ENCODE measurements around the gene VAV3. TPM values are rescaled to one million over a fixed set of nuclear protein-coding genes. Genes with fewer than 3 reads are reported as not detected.

The VAV3 gene
- total RNA-seq, 4 donors from 2014 or later, result 117 to 239 (median 135) TPM

- Histone ChIP-seq H3K36me3 (no peaks in the 10 kb centered on the region), H3K27ac (no peak overlapping the region), H3K4me1 (no peaks in the 10 kb centered on the region), H3K27me3 (no peaks in the 10 kb centered on the region), H3K4me3 (no peak overlapping the region), H3K9me3 (no peaks in the 10 kb centered on the region)
- DNase-seq (ENCODE audit: low spot score in 2 of 2), result no peak
- 84% methylated on average over 2 of the region's 2 CpGs for WGBS
- TF ChIP-seq CTCF (IDR thresholded peaks at IDR 0.05), result no peak
- no peak for TF ChIP-seq POLR2A (IDR thresholded peaks at IDR 0.05)
- no peak for TF ChIP-seq EP300 (IDR thresholded peaks at IDR 0.05)
- TF ChIP-seq POLR2AphosphoS5 (IDR thresholded peaks at IDR 0.05), result no peak
Observed at GRCh38 chr1:107833061-107833460, 131.9 kb downstream of the VAV3 start.

GRCh38 chr1:107831921-107832320 is 133.1 kb downstream of the VAV3 start:
- WGBS, result 83% methylated on average over 2 of the region's 2 CpGs
- no peak for DNase-seq (ENCODE audit: low spot score in 2 of 2)
- Histone ChIP-seq H3K4me3 (no peak overlapping the region), H3K36me3 (no peaks in the 10 kb centered on the region), H3K27ac (no peak overlapping the region), H3K4me1 (no peaks in the 10 kb centered on the region), H3K9me3 (no peaks in the 10 kb centered on the region), H3K27me3 (no peaks in the 10 kb centered on the region)
- TF ChIP-seq CTCF (IDR thresholded peaks at IDR 0.05) (no peak), POLR2AphosphoS5 (IDR thresholded peaks at IDR 0.05) (no peak), POLR2A (IDR thresholded peaks at IDR 0.05) (no peak), EP300 (IDR thresholded peaks at IDR 0.05) (no peak)

GRCh38 chr1:107830526-107830925 is 134.5 kb downstream of the VAV3 start:
- no peaks in the 10 kb centered on the region for H3K36me3 ChIP-seq
- H3K27ac ChIP-seq, result no peak overlapping the region
- no peaks in the 10 kb centered on the region for H3K4me1 ChIP-seq
- no peak for DNase-seq (ENCODE audit: low spot score in 2 of 2)
- no peak overlapping the region for H3K4me3 ChIP-seq
- TF ChIP-seq POLR2AphosphoS5 (IDR thresholded peaks at IDR 0.05), result no peak
- TF ChIP-seq EP300 (IDR thresholded peaks at IDR 0.05), result no peak
- no peak for TF ChIP-seq CTCF (IDR thresholded peaks at IDR 0.05)
- TF ChIP-seq POLR2A (IDR thresholded peaks at IDR 0.05), result no peak
- WGBS, result 63% methylated on average over 3 of the region's 3 CpGs
- no peaks in the 10 kb centered on the region for H3K27me3 ChIP-seq
- H3K9me3 ChIP-seq, result no peaks in the 10 kb centered on the region

GRCh38 chr1:107830075-107830474 is 134.9 kb downstream of the VAV3 start:
- Histone ChIP-seq H3K27ac (no peak overlapping the region), H3K4me3 (no peak overlapping the region), H3K27me3 (no peaks in the 10 kb centered on the region), H3K9me3 (no peaks in the 10 kb centered on the region), H3K36me3 (no peaks in the 10 kb centered on the region), H3K4me1 (no peaks in the 10 kb centered on the region)
- 100% methylated on average over 1 of the region's 1 CpG for WGBS
- DNase-seq (ENCODE audit: low spot score in 2 of 2), result no peak
- TF ChIP-seq CTCF (IDR thresholded peaks at IDR 0.05), result no peak
- no peak for TF ChIP-seq POLR2A (IDR thresholded peaks at IDR 0.05)
- no peak for TF ChIP-seq EP300 (IDR thresholded peaks at IDR 0.05)
- TF ChIP-seq POLR2AphosphoS5 (IDR thresholded peaks at IDR 0.05), result no peak

- Histone ChIP-seq H3K27me3 (no peaks in the 10 kb centered on the region), H3K4me1 (no peaks in the 10 kb centered on the region), H3K36me3 (no peaks in the 10 kb centered on the region), H3K27ac (no peak overlapping the region), H3K4me3 (no peak overlapping the region), H3K9me3 (no peaks in the 10 kb centered on the region)
- DNase-seq (ENCODE audit: low spot score in 2 of 2), result no peak
- 85% methylated on average over 1 of the region's 1 CpG for WGBS
- TF ChIP-seq POLR2A (IDR thresholded peaks at IDR 0.05) (no peak), POLR2AphosphoS5 (IDR thresholded peaks at IDR 0.05) (no peak), EP300 (IDR thresholded peaks at IDR 0.05) (no peak), CTCF (IDR thresholded peaks at IDR 0.05) (no peak)
Observed at GRCh38 chr1:107829036-107829770, 135.8 kb downstream of the VAV3 start.
